ENCODE results near the gene TNFRSF11A. TPM values are rescaled to one million over a fixed set of nuclear protein-coding genes. Genes with fewer than 3 reads are reported as not detected.

The TNFRSF11A gene
- polyA plus RNA-seq, 4 donors = 1.9 to 3.1 (median 2.4) TPM

DNA sequence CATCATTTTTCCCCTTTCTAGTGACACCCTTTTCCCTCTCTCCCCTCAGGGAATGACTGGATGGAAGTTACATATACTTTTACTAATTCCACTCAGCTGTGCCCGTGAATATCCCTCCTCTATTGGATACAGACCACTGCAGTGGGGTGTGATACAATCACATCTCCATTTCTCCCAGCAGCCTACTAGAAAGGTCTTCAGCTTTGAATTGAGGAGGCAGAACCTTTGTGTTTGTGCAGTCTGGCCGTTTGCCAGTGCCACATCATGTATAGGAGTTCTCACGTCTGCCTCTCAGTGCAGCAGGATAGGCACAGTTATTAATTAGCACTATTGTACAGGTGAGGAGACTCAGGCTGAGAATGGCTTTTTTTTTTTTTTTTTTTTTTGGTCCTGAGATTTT lies 16.4 kb downstream of the TNFRSF11A start:
- no peak for DNase-seq (ENCODE audit: low read depth in 4 of 4, low spot score in 3 of 4)

DNA sequence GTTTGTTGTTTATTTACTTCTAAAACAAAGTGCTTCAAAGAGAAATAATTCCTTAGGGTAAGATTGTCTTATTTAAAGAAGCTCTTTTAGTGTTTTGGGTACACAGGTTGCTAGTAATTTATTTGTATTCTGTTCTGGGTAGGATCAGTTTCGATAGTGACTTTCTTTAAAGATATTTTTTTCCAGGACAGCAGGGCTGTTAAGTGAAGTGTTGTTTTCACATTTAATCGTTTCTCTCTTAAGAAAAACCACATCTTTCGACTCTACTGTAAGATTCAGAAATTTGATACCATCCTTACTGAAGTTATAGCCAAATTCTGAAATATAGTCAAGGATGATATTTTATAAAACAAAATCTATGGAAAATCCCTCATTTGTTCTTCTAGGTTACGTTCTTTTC lies 17.8 kb downstream of the TNFRSF11A start:
- no peak for DNase-seq (ENCODE audit: low read depth in 4 of 4, low spot score in 3 of 4)

DNA sequence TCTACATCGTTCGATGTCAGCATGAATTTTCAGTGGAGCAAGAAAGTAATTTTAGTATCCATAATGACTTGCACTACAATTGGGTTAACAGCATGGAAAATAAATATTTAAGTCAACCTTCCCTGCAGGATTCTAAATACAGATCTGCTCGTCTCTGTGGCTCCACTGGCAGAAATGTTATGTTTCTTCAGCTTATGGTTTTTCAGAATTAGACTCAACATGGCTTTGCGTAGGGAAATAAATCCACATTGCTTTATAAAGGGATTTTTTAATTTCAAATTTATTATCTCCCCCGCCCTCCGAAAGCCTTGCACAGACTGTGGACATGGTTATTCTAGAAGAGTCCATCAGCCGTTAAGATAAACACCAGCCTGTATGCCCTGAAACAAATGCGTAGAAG lies 18.2 kb downstream of the TNFRSF11A start:
- no peak for DNase-seq (ENCODE audit: low read depth in 4 of 4, low spot score in 3 of 4)

DNA sequence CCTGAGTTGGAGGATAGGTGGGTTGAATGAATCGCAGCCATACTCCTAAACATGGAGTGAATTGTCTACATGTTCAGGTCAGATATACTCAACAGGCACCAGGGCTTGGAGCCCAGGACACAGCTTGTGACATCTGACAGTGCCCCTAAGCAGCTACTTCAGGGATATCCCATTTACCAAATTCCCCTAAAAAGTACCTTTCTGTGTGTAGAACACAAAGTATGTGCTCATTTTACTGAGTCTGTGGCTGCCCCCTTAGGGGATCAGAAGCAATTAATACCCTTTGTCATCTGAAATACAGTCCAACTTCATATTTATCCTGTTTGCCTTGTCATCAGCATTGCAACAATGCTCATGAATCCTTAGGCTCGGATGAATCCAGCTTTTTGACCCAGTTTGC lies 20.8 kb downstream of the TNFRSF11A start:
- DNase-seq (ENCODE audit: low read depth in 4 of 4, low spot score in 3 of 4) = no peak

DNA sequence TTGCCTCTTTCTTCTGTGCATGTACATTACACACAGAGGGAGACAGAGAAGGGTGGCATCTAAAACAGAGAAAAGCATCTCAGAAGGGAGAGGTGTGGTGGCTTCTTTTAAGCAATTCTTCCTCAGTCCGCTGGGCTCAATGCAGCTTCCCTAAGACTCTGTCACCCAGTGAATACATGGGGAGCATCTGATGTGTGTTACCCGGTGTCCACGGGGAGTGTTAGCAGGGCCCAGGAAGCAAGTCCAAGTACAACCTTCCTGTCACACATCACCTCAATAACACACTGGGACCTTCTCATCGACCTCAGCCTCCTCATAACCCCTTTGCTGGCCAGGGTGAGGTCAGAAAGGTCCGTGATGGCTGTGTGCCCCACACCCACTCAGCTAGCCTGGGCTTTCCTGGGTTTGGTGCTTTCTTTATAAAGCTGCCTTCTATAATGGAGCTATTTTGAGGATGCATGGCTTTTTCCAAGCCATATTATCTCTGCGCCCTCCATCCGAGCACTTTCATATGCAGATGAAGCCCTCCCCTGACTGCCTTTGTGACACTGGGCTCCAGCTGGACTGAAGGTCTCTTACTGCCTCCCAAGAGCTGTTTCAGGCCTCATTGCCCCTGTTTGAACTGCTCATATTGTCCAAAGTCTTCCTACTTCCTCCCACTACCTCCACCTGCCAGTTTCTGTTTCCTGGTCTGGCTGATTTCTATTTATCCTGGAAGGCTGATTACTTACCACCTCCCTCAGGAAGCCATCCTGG lies 21.4 kb downstream of the TNFRSF11A start:
- no peak for DNase-seq (ENCODE audit: low read depth in 4 of 4, low spot score in 3 of 4)

DNA sequence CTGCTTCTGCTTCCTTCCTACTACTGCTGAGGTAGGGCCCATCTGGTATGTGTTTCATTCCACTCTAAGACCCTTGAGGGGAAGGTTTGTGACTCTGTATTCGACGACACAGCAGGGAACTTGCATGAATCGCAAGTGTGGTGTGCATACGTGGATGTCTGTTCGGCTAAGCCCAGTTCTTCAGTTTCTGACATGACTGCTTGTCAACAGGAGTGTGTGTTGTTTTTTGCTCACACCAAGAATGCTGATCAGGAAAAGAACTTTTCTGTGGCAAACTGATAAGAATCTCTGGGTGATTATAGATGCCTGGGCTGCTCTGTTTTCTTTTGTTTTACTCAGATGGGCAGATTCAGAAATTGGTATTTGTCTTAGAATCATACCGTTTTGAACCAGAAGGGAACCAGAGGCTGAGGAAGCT lies 22.0 kb downstream of the TNFRSF11A start:
- no peak for DNase-seq (ENCODE audit: low read depth in 4 of 4, low spot score in 3 of 4)

DNA sequence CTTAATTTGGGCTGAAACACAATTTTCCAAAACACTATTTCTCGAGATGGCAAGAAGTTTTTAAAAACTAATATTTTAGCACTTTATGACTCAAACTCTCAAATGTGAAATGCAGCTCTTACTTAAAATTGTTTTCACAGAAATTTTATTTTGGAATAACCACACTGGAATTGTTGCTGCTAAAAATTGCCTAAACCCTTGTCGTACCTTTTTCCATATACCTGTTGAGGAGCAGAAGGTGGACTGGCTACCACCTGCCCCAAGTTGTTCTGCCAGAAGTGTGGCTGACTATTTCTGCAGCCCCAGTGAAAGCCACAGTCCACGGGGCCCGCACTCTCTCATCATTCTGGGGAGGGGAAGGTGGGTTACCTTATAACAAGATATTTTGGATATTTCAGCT lies 23.4 kb downstream of the TNFRSF11A start:
- DNase-seq (ENCODE audit: low read depth in 4 of 4, low spot score in 3 of 4) = no peak

DNA sequence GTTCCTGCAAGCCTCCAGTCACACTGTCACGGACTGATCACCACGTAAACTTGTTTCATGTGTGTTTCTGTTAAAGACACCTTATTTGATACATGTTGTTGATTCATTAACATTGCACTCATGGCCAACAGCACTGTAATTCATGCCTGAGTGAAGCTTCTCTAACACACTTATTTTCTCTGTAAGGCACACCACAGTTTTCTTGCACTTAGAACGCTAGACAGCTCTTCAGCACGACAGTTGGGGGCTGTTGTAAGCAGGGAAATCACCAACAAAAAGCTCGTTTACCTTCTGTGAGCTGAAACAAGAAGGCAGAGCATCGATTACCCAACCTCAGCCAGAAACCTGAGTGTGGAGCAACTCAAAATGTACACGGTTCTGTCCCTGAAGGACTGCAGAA lies 28.1 kb downstream of the TNFRSF11A start:
- no peak for DNase-seq (ENCODE audit: low read depth in 4 of 4, low spot score in 3 of 4)

DNA sequence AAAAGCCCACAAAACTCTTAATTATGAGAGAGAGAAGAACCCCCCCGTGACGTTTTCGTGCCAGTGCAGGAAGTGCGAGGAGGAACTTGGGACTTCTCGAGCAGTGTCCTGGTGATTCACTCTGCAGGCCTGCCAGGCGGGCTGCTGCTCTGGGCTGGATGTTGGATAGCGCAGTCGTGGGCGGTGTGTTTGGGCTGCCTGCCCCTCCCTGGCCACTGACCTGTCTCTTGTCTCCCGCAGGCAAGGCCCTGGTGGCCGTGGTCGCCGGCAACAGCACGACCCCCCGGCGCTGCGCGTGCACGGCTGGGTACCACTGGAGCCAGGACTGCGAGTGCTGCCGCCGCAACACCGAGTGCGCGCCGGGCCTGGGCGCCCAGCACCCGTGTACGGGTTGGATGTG lies 29.0 kb downstream of the TNFRSF11A start:
- no peak for DNase-seq (ENCODE audit: low read depth in 4 of 4, low spot score in 3 of 4)

DNA sequence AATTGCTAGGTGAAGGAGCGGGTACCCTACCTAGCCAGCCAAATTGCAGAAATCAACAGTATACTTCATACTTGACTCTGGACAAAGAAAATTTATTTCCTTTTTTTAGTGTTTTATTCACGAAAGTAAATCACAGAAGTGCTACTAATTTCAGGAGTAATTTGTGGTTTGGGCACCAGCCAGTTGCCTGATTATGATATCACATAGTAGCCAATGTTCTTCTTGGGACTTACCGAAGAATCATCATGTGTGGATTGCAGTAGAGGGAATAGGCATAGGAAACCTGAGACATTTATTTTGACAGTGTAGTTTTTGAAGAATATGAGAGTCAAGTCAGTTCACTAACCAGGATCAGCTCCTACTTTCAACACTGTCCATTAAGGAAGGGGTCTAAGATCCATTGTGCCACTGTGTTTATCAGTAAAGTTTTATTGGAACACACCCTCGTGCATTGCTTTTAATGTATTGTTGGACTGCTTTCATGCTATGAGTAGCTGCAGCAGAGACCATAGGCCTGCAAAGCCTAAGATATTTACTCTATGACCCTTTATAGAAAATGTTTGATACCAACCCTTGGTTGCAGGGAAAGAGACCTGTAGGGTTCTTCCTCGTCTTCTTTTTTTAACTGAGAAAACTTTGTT lies 32.1 kb downstream of the TNFRSF11A start:
- no peak for DNase-seq (ENCODE audit: low read depth in 4 of 4, low spot score in 3 of 4)

DNA sequence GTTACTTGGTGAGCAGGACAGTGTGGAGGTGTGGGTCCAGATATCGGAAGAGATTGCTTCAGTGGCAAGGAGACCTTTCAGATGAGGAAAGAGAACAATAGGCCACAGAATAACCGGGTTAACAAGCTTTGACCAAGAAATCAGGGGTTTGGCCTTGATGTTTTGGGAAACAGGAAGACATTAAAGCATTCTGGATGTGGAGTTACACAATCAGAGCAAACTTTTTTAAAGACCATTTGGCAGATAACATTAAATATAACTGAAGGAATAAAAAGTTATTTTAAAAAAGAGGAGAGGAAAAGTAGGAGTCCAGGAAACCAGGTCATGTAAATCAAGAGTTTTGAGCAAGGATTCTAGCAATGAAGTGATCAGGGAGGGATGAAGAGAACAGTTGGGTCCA lies 35.7 kb downstream of the TNFRSF11A start:
- no peak for DNase-seq (ENCODE audit: low read depth in 4 of 4, low spot score in 3 of 4)

DNA sequence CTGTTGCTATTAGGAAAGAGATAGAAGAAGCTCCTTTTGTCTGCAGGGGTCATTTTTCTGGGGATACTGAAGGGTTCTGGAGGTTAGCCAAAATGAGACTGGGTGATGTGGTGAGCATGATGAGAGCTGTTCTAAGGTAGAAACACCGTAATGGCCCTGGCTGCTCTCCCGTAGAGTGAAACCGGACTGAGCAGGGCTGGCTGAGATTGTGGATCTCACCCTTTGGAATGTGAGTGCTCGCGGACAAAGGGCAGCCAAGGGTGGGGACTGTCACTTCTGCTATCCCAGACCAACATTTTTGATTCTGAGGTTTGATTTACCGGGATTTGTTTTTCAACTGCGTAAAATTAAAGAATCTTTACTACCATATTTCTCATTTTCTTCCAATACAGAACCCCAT lies 36.2 kb downstream of the TNFRSF11A start:
- DNase-seq (ENCODE audit: low read depth in 4 of 4, low spot score in 3 of 4) = no peak

DNA sequence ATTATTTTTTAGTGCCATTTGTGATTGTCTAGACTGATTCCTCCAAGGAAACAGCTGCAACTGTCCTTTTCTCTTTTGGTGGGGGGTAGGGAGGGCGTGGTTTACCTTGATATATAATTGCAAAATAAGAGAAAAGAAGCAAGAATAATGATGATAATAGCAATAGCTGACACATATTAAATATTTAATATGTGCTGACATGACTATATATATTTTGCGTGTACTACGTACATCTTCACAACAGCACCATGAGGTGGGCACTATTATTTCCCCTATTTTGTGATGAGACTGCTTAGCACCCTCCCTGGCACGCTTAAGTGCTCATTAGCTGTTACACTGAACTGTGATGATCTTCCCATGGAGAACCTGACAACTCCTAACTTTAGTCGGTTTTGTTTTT lies 39.4 kb downstream of the TNFRSF11A start:
- no peak for DNase-seq (ENCODE audit: low read depth in 4 of 4, low spot score in 3 of 4)

DNA sequence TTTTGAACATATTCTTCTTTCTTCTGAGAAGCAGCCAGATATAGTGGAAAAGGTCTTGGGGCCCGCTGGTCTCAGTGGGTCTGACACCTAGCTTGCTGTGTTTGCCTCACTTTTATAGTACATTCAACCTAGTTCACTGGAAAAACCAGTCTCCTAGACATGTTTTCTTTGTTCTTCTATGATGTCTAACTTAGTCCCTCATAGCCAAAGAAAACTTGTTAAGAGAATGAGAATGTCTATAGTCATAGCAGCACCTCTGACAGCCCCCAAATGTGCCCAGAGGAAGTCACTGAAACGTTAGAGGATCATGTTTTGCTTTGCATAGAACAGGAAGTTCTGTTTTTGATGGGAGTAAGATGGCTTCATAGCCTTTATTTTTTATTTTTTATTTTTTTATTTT lies 40.3 kb downstream of the TNFRSF11A start:
- DNase-seq (ENCODE audit: low read depth in 4 of 4, low spot score in 3 of 4) = no peak

DNA sequence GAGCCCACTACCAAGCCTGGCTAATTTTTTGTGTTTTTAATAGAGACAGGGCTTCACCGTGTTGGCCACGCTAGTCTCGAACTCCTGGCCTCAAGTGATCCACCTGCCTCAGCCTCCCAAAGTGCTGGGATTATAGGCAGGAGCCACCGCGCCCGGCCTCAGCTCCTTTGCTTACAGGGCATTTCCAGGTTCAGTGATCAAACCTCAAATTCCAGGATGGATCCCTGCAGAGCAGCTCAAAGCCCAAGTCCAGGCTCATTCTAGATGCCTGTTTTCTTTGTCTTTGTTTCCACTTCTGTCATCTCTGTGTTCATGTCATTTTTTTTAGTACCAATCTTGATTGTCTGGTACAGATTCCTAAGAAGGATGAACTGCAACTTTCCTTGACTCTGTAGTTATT lies 41.9 kb downstream of the TNFRSF11A start:
- no peak for DNase-seq (ENCODE audit: low read depth in 4 of 4, low spot score in 3 of 4)

DNA sequence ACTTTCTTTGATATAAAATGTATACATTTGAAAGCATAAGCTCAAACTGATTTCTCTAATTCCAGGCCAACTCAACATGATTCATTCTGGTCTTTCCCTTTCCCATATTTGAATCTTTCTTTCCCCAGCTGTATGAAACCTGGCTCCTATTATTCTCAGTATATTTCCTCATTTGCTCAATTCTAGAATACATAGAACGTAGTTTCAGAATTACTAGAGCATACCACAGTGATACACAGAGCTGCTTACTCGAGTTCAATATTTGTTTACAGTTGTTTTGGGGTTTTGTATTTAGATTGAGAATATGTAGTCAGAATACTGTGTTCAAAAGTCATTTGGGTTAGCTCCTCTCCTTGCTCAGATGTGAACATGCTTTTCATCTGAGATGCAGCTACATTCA lies 43.0 kb downstream of the TNFRSF11A start:
- DNase-seq (ENCODE audit: low read depth in 4 of 4, low spot score in 3 of 4) = no peak

DNA sequence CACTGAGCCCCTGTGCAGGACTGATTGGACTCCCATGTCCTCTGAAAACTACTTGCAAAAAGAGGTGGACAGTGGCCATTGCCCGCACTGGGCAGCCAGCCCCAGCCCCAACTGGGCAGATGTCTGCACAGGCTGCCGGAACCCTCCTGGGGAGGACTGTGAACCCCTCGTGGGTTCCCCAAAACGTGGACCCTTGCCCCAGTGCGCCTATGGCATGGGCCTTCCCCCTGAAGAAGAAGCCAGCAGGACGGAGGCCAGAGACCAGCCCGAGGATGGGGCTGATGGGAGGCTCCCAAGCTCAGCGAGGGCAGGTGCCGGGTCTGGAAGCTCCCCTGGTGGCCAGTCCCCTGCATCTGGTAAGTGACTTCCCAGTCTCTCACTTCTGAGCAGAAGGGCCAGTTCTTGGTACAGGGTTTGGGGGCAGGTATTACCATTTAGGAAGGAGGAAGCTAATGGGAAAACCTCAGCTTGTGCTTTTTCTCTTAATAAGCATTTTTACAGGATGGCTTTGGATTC lies 44.1 kb downstream of the TNFRSF11A start:
- no peak for DNase-seq (ENCODE audit: low read depth in 4 of 4, low spot score in 3 of 4)

DNA sequence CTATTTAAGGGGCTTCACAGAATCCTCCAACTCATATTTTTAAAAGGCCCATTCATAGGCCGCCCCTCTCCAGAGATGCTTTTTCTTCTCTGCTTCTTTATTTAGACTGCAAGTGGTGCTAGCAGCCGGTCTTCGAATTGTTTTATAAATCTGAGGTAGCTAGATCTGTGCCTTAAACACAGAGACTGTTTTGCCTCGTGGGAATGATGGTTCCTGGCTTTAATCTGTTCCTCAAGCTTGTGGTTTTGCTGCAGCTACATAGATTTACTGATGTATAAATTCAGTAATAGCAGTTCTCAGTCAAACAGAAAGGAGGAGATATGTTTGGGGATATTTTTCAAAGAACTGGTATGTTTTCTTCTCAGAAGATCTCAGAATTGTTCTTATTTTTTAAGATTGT lies 45.3 kb downstream of the TNFRSF11A start:
- DNase-seq (ENCODE audit: low read depth in 4 of 4, low spot score in 3 of 4) = no peak

DNA sequence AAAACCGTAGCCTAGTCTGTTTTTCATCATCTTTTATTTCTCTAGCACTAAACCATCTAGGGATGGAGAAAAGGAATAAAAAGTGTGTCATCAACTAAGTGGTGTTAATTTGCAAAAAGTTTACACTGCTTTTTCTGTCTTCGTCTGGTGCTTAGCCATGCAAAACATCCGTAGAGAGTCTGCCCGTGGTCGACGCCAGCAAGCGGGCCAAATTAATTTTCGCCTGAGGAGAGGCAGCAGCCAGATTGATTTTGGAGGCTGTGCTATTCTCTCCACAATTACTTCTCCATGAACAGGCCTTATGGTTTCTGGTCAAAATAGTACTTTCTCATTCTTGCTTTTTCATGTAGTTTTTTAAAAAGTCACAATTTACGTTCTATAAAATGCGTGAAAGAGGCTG lies 46.3 kb downstream of the TNFRSF11A start:
- DNase-seq (ENCODE audit: low read depth in 4 of 4, low spot score in 3 of 4) = no peak

DNA sequence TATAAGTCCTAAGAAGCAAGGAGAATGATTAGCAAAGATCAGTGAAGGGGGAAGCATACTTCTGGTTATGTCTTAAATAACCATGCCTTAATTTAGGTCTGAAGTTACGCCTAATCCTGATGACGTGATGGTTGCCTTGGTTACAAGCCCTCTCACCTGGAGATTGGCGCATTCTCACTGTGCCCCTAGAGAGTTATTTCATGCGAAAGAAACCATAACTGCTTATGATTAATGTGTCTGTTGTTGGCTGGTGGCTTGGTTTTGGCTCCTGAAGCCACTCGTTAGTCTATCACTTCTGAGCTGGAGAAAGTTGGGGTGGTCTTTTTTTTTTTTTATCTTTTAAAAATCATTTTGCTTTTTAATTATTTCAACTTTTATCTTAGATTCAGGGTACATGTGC lies 47.0 kb downstream of the TNFRSF11A start:
- DNase-seq (ENCODE audit: low read depth in 4 of 4, low spot score in 3 of 4) = no peak

DNA sequence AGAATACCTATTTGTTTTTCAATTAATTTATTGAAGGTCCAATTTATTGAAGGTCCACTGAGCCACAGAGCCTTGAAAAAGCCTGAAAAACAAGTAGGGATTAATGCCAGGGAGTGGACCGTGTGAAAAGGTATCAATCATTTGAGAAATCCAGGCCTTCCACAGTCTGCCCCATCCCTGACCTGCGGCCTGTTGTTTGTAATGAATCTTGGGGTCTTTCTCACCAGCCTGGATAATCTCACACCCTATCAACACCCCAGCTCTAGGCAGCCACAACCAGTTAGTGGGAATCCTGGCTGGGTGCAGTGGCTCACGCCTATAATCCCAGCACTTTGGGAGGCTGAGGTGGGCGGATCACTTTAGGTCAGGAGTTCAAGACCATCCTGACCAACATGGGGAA lies 47.8 kb downstream of the TNFRSF11A start:
- DNase-seq (ENCODE audit: low read depth in 4 of 4, low spot score in 3 of 4) = no peak

DNA sequence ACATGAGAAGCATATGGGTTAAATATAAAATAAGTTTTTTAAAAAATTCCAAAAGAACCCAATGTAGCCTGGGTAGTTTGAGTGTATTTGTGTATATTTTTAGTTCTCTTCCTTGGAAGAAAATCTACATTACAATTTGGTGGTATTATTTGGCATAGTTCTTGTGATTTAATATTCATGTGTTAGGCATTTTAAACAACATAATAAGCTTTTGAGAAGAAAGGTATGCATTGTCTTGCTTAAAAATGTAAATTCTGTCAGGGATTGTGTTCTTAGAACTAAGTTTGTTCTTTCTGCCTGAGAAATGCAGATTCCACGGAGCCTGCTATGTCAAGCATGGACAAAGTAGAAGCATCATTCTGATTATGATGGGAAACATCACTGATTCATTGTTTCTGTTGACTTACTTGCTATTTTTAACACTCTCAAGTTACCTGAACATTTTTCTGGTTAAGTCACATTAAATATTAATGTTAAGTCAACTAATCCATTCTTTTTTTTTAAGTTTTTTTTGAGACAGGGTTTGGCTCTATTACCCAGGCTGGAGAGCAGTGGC lies 49.4 kb downstream of the TNFRSF11A start:
- no peak for DNase-seq (ENCODE audit: low read depth in 4 of 4, low spot score in 3 of 4)

Data from right renal pelvis (tissue), 4 donors.